SK-N-MC (cell line): ENCODE data around the gene SELP.

Source experiments
- EZH2 ChIP-seq: fragments of 200-600 bp; sonication (generic); IDR thresholded peaks from one replicate; pipeline ENCODE4 v1.6.1; 2017; ENCODE audit warnings: antibody characterized with exemption
- FOXP2 ChIP-seq: optimal IDR thresholded peaks from 2 replicates; pipeline ENCODE3; 2011; ENCODE audit warnings: mild to moderate bottlenecking, moderate library complexity; ENCODE audit not compliant: insufficient read depth; ENCODE audit errors: extremely low read length, control extremely low read depth
- POLR2AphosphoS5 ChIP-seq: IDR thresholded peaks from 2 replicates; pipeline ENCODE4 v1.6.1; 2012; ENCODE audit warnings: mild to moderate bottlenecking, low read depth, low read length, borderline replicate concordance

- TF ChIP-seq EZH2 (no peak), POLR2AphosphoS5 (no peak), FOXP2 (no peak)
Observed at GRCh38 chr1:169574336-169574735, 55.6 kb downstream of the SELP start.
